HuH-7 (cell line): ENCODE measurements around the gene C11orf52.

Source experiments
- DNase-seq: peaks from one replicate; pipeline ENCODE4 v3.0.0; 2011; ENCODE audit warnings: low spot score

C11orf52 gene

DNA sequence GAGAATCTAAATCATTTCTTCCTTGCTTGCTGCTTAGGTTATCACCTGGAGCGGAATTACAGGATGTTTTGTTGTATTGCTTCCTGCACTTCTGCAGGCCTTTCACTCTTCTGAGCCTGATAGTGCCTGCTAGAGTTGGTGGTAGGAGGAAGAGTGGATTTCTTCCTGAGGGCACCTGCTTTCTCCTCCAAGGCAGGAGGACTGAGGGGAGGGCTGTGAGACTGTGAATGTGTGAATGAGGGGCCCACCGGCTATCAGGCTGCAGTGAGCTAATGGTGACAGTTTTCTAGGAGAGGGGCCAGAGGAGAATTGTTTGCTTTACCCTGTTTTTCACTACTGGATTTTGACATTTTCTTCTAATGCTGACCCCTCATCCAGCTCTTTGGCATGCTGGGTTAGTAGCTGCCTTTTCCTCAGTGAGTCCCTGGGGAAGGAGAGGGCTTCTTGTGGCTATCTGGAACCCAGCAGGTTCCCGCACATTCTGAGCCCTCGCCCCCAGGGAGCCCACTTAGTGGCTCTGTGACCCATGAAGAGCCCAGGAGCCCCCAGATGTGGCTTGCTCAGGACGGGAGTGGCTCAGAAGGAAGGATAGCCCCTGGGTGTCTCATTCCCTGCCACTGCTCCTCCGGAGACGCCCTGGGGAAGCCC lies 57.5 kb downstream of the C11orf52 start:
- no peak for DNase-seq
